Esophagus squamous epithelium (tissue), 5 donors: ENCODE results near the gene SERINC3. TPM values are rescaled to one million over a fixed set of nuclear protein-coding genes. Genes with fewer than 3 reads are reported as not detected.

Experiments used
- DNase-seq: peaks from one replicate; lab custom pipeline; 2025; lab: John Stamatoyannopoulos, UW
- H3K27ac ChIP-seq, 4 donors: fragments of 200-600 bp; sonication (generic); one replicate each; pipeline ENCODE4 v1.5.1; 2016 to 2019; ENCODE audit warnings: mild to moderate bottlenecking in 1 of 4
- H3K27me3 ChIP-seq, 4 donors: fragments of 200-600 bp; sonication (generic); 1 replicate in 3 of 4; 2 replicates in 1 of 4; pipeline versions ENCODE4 v1.5.1 to v1.6.0; 2017 to 2021; ENCODE audit warnings: antibody characterized with exemption in 1 of 4
- H3K36me3 ChIP-seq, 3 donors: fragments of 200-600 bp; sonication (generic); one replicate each; pipeline ENCODE4 v1.5.1; 2016 to 2019
- H3K4me1 ChIP-seq, 3 donors: fragments of 200-600 bp; sonication (generic); one replicate each; pipeline ENCODE4 v1.5.1; 2017 to 2019
- H3K4me3 ChIP-seq, 4 donors: fragments of 200-600 bp; sonication (generic); 1 replicate in 3 of 4; 2 replicates in 1 of 4; pipeline ENCODE4 v1.5.1; 2016 to 2019; ENCODE audit warnings: mild to moderate bottlenecking in 2 of 4, moderate library complexity in 1 of 4
- H3K9me3 ChIP-seq, 3 donors: fragments of 200-600 bp; sonication (generic); one replicate each; pipeline ENCODE4 v1.5.1; 2016 to 2019
- CTCF ChIP-seq, 6 experiments: fragments of 450-650 bp in 4 of 6; fragments of 200-600 bp in 2 of 6; sonication (generic) in 2 of 6; IDR thresholded peaks; one replicate each; pipeline ENCODE4 v1.5.1; 2016 to 2019; ENCODE audit warnings: antibody characterized with exemption in 6 of 6, mild to moderate bottlenecking in 4 of 6, moderate library complexity in 4 of 6
- POLR2A ChIP-seq, 4 donors: fragments of 450-650 bp; IDR thresholded peaks; one replicate each; pipeline ENCODE4 v1.6.1; 2017; ENCODE audit warnings: antibody characterized with exemption in 4 of 4, mild to moderate bottlenecking in 4 of 4, moderate library complexity in 3 of 4
- WGBS, 2 donors: methylation state at CpG; one replicate each; pipeline ENCODE4 v1.1.5; 2018; 5-methylcytosine and 5-hydroxymethylcytosine counted together
- intact Hi-C: fragments of 100-400 bp; cut with DNase I; formaldehyde crosslinking; loops from one replicate; pipeline ENCODE4 v1.15.0; 2022
- total RNA-seq, 4 donors: library from RNA; depleted of rRNA; stranded (reverse); fragments of >200 nt; gene quantifications; one replicate each; pipeline ENCODE4 v1.1.0, GENCODE V29; 2016
- donor health status: DM: yes; HTN: yes; CAD: no.

Gene SERINC3
- total RNA-seq, 4 donors from 2014 or later: 41.7 to 83.9 (median 59.4) TPM

GRCh38 chr20:44455126-44455525, 66.7 kb downstream of the SERINC3 start:
- H3K27me3 ChIP-seq: peaks cover 0 to 12% (median 0%) of the 10 kb centered on the region in 4 donors
- H3K4me1 ChIP-seq: no peaks in the 10 kb centered on the region
- no peaks in the 10 kb centered on the region for H3K36me3 ChIP-seq
- intact Hi-C loops: no loop called here
- no peak for DNase-seq
- 50 to 56% methylated on average over 3 of the region's 3 CpGs for WGBS, 2 donors
- no peak for TF ChIP-seq CTCF (IDR thresholded peaks at IDR 0.05)
- TF ChIP-seq POLR2A (IDR thresholded peaks at IDR 0.05): no peak
- no peak overlapping the region for H3K4me3 ChIP-seq
- no peaks in the 10 kb centered on the region for H3K9me3 ChIP-seq
- no peak overlapping the region for H3K27ac ChIP-seq

- TF ChIP-seq POLR2A (IDR thresholded peaks at IDR 0.05) (no peak), CTCF (IDR thresholded peaks at IDR 0.05) (no peak)
- H3K9me3 ChIP-seq: no peaks in the 10 kb centered on the region
- H3K4me1 ChIP-seq: no peaks in the 10 kb centered on the region
- 74 to 84% methylated on average over 7 of the region's 7 CpGs for WGBS, 2 donors
- peaks cover 0 to 12% (median 0%) of the 10 kb centered on the region in 4 donors for H3K27me3 ChIP-seq
- intact Hi-C loops: no loop called here
- no peak overlapping the region for H3K4me3 ChIP-seq
- no peak for DNase-seq
- H3K27ac ChIP-seq: no peak overlapping the region
- H3K36me3 ChIP-seq: no peaks in the 10 kb centered on the region
Observed at GRCh38 chr20:44454306-44454963, 67.4 kb downstream of the SERINC3 start.

GRCh38 chr20:44450903-44451450, 70.9 kb downstream of the SERINC3 start:
- no peaks in the 10 kb centered on the region for H3K9me3 ChIP-seq
- H3K4me3 ChIP-seq: no peak overlapping the region
- H3K27me3 ChIP-seq: peaks cover 0 to 12% (median 0%) of the 10 kb centered on the region in 4 donors
- 67% methylated on average over 1 to 2 of the region's 7 CpGs for WGBS, 2 donors
- DNase-seq: no peak
- no peak overlapping the region for H3K27ac ChIP-seq
- intact Hi-C loops: no loop called here
- no peak for TF ChIP-seq CTCF (IDR thresholded peaks at IDR 0.05)
- TF ChIP-seq POLR2A (IDR thresholded peaks at IDR 0.05): no peak
- no peaks in the 10 kb centered on the region for H3K36me3 ChIP-seq
- no peaks in the 10 kb centered on the region for H3K4me1 ChIP-seq

- no peaks in the 10 kb centered on the region for H3K4me1 ChIP-seq
- no peaks in the 10 kb centered on the region for H3K9me3 ChIP-seq
- H3K4me3 ChIP-seq: no peak overlapping the region
- intact Hi-C loops: no loop called here
- WGBS, 2 donors: 30 to 54% methylated on average over 3 of the region's 3 CpGs
- H3K27me3 ChIP-seq: peaks cover 0 to 12% (median 0%) of the 10 kb centered on the region in 4 donors
- no peaks in the 10 kb centered on the region for H3K36me3 ChIP-seq
- DNase-seq: no peak
- TF ChIP-seq CTCF (IDR thresholded peaks at IDR 0.05) (no peak), POLR2A (IDR thresholded peaks at IDR 0.05) (no peak)
- no peak overlapping the region for H3K27ac ChIP-seq
Observed at GRCh38 chr20:44450281-44450889, 71.5 kb downstream of the SERINC3 start.

GRCh38 chr20:44449864-44450263, 72.0 kb downstream of the SERINC3 start:
- Histone ChIP-seq H3K4me3 (no peak overlapping the region), H3K36me3 (no peaks in the 10 kb centered on the region), H3K4me1 (no peaks in the 10 kb centered on the region), H3K9me3 (no peaks in the 10 kb centered on the region), H3K27me3 (peaks cover 0 to 18% (median 0%) of the 10 kb centered on the region in 4 donors), H3K27ac (no peak overlapping the region)
- DNase-seq: no peak
- 75 to 79% methylated on average over 7 of the region's 7 CpGs for WGBS, 2 donors
- intact Hi-C loops: no loop called here
- no peak for TF ChIP-seq CTCF (IDR thresholded peaks at IDR 0.05)
- no peak for TF ChIP-seq POLR2A (IDR thresholded peaks at IDR 0.05)
